Measurements from ENCODE around the gene LRRC74A.
A peak's percentile ranks its signal among the peaks of the same experiment; 100 is the strongest.
"Not testable (repeated sequence)": the region's sequence is repeated elsewhere in the genome, so short reads cannot be mapped to it uniquely, and the experiment has no call there.

Gene LRRC74A

GRCh38 chr14:76900682-76901081 is 74.5 kb downstream of the LRRC74A start:
- DNase-seq, result no peak

GRCh38 chr14:76901171-76902055 is 75.2 kb downstream of the LRRC74A start:
- DNase-seq, result no peak

GRCh38 chr14:76902591-76902990 is 76.4 kb downstream of the LRRC74A start:
- no peak for DNase-seq

GRCh38 chr14:76904100-76904739 is 78.0 kb downstream of the LRRC74A start:
- DNase-seq, result no peak

GRCh38 chr14:76904740-76905569 is 78.7 kb downstream of the LRRC74A start:
- peak; percentile 48 to 84 for DNase-seq

GRCh38 chr14:76908834-76909233 is 82.6 kb downstream of the LRRC74A start:
- peak; percentile 66 to 80 for DNase-seq

- DNase-seq, result no peak
Measured at GRCh38 chr14:76909266-76909665, 83.1 kb downstream of the LRRC74A start.

DNA sequence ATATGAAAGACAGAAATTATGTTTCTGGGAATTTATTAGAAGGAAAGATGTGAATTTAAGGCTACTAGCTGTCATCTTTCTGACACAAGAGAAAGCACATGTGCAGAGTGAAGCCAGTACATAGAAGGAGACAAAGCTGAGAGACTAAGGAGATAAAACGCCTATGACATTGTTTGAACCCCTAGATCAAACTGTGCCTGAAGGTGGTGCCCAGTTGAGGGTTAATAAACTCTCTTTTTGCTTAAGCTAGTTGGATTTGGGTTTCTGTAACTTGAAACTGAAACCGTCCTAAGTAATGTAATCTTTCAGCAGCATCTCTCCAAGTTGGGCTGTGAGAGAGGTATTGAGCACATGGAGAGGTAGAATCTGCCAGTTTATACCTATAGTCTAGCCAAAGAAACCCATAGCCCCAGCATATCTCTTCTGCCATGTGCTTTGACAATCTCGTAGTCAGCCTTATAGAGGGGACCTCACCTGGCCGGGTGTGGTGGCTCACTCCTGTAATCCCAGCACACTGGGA is 84.2 kb downstream of the LRRC74A start:
- DNase-seq, result no peak

DNA sequence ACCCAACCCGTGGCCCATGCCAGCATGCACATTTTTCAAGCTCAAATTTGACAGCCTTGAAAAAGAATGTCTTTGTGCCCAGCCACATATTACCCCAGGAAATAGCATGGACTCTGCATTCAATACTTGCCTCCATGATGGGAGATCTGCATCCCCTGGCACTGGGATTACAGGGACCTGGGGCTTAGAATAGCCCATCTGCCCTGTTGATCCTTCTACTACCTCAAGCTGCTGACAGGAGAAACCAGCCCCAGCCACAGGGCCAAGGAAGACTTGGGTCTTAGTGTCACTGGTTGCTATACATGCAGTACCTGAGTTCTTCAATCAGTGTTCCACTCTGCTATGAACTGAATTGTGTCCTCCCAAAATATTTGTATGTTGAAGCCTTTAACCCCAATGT is 85.3 kb downstream of the LRRC74A start:
- no peak for DNase-seq

- DNase-seq, result not testable (repeated sequence)
Measured at GRCh38 chr14:76914533-76915081, 88.4 kb downstream of the LRRC74A start.

- DNase-seq, result no peak
Measured at GRCh38 chr14:76916040-76916715, 90.0 kb downstream of the LRRC74A start.

GRCh38 chr14:76917158-76917596 is 91.0 kb downstream of the LRRC74A start:
- peak in 1 of 2 donors; percentile 12 for DNase-seq

DNA sequence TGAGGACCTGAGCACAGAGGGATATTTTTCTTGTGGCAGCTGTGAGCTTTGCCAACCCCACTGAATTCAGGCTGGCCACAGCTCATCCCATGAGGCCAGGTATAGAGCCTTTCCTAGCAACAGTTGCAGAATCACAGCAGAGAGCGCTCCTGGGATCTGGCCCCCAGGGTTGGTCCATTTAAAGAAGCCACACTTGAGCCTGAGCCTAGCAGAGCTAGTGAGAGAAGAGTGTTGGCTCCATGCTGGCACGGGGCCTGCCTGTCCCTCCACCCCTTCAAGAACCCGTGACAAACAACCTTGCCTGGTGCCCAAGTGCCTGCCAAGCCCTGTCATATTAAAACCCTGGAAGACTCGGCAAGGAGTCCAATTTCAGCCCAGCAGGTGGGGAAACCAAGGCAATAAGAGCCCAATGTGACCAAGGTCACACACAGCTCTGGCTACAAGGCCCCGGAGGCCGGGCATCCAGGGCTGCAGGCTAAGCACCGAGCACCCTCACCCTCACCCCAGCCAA is 91.6 kb downstream of the LRRC74A start:
- no peak for DNase-seq

GRCh38 chr14:76918256-76918781 is 92.1 kb downstream of the LRRC74A start:
- peak in 1 of 2 donors; percentile 49 for DNase-seq

DNA sequence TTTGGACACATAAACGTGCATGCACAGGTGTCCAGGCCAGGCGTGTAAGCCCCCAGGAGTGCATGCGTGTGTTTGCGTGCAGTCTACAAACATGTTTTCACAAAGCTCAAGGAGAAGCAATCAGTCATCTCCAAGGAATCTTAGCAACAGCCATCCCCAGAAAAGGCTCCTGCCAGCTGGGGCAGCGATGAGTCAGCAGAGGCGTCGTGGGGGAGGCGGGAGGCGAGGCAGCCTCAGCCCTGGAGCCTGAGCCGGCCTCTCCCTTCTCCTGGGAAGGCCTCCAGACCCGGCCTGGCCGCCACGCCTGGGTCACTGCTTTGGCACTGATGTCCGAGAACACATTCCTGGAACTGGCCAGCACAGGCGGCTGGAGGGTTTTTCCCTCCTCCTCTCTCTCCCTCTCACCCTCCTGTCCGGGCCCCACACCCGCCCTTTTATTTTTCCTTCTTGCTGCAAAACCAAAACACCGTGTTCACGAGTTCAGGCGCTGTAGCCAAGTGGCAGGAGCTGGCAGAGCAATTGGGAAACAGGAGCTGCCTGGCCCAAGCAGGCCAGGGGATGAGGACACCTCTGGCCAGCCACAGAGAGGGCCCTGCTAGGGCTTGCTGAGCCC is 92.7 kb downstream of the LRRC74A start:
- peak in 1 of 2 donors; percentile 22 for DNase-seq

All from CD4-positive, alpha-beta T cell treated with Interleukin-1 beta for 1 hour (primary cell).